Measurements from ENCODE around the gene PDZK1IP1. TPM values are rescaled to one million over a fixed set of nuclear protein-coding genes. Genes with fewer than 3 reads are reported as not detected.
"Not testable (repeated sequence)": the region's sequence is repeated elsewhere in the genome, so short reads cannot be mapped to it uniquely, and the experiment has no call there.

The PDZK1IP1 gene
- total RNA-seq, 6 experiments from 2014 or later: not detected

DNA sequence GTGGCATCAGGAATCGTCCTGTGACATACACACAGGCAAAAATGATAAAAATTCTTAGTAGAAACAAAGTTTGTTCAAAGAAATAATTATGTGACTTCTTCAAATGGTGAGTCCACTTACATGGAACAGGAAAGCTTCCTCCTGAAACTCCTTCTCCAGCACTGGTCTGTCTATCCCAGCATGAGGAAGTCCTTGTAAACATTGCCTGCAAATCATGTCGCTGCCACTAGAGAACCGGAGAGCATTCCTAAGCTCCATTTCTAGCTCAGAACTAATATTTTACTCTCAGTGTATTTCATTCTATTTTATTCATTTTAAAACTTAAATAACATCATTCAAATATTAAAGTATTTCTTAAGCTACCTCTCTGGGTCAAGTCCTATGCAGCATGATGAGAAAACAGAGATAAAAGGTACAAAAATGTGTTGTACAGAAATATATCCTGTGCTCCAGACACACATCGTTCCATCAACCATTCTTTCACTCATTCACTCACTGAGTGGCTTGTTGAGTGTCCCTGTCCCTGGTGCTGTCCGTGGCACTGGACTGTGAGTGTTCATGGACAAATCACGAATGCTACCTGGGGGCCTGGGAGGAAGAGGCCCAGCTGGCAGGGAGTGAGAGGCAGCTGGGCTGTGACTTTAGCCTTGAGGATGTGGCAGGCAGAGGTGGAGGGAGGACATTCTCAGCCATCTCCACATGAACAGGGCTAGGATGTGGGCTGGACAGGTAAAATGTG, 42.6 kb downstream of the PDZK1IP1 start:
- peaks cover 5% of the 10 kb centered on the region for H3K27me3 Mint-ChIP-seq (ENCODE audit: insufficient read depth)
- TF ChIP-seq, protein P1, sequence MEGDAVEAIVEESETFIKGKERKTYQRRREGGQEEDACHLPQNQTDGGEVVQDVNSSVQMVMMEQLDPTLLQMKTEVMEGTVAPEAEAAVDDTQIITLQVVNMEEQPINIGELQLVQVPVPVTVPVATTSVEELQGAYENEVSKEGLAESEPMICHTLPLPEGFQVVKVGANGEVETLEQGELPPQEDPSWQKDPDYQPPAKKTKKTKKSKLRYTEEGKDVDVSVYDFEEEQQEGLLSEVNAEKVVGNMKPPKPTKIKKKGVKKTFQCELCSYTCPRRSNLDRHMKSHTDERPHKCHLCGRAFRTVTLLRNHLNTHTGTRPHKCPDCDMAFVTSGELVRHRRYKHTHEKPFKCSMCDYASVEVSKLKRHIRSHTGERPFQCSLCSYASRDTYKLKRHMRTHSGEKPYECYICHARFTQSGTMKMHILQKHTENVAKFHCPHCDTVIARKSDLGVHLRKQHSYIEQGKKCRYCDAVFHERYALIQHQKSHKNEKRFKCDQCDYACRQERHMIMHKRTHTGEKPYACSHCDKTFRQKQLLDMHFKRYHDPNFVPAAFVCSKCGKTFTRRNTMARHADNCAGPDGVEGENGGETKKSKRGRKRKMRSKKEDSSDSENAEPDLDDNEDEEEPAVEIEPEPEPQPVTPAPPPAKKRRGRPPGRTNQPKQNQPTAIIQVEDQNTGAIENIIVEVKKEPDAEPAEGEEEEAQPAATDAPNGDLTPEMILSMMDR (IDR thresholded peaks at IDR 0.05): no peak

GRCh38 chr1:47146495-47146894, 43.3 kb downstream of the PDZK1IP1 start:
- H3K4me1 Mint-ChIP-seq (ENCODE audit: low read depth); H3K27me3 Mint-ChIP-seq (ENCODE audit: insufficient read depth); DNase-seq; H3K27ac Mint-ChIP-seq; H3K4me3 Mint-ChIP-seq; H3K36me3 Mint-ChIP-seq (ENCODE audit: low read depth): not testable (repeated sequence)
- H3K9me3 Mint-ChIP-seq: peaks cover 13% of the 10 kb centered on the region; the same call in 1 of the 2 replicates

More for the DNA sequence above, 42.6 kb downstream of the PDZK1IP1 start:
- no peak for DNase-seq
- H3K9me3 Mint-ChIP-seq: peaks cover 13% of the 10 kb centered on the region; the same call in 1 of the 2 replicates
- no peak overlapping the region for H3K4me3 Mint-ChIP-seq
- no peak overlapping the region for H3K27ac Mint-ChIP-seq
- H3K36me3 Mint-ChIP-seq (ENCODE audit: low read depth): no peaks in the 10 kb centered on the region
- no peaks in the 10 kb centered on the region for H3K4me1 Mint-ChIP-seq (ENCODE audit: low read depth)

GRCh38 chr1:47143654-47144053, 46.2 kb downstream of the PDZK1IP1 start:
- TF ChIP-seq, protein P1 (IDR thresholded peaks at IDR 0.05): peak; percentile 42; the same call in 1 of the 2 replicates
- not testable (repeated sequence) for H3K27me3 Mint-ChIP-seq (ENCODE audit: insufficient read depth); H3K4me1 Mint-ChIP-seq (ENCODE audit: low read depth); H3K36me3 Mint-ChIP-seq (ENCODE audit: low read depth); H3K4me3 Mint-ChIP-seq; H3K27ac Mint-ChIP-seq; DNase-seq
- peaks cover 17% of the 10 kb centered on the region; the same call in 1 of the 2 replicates for H3K9me3 Mint-ChIP-seq

DNA sequence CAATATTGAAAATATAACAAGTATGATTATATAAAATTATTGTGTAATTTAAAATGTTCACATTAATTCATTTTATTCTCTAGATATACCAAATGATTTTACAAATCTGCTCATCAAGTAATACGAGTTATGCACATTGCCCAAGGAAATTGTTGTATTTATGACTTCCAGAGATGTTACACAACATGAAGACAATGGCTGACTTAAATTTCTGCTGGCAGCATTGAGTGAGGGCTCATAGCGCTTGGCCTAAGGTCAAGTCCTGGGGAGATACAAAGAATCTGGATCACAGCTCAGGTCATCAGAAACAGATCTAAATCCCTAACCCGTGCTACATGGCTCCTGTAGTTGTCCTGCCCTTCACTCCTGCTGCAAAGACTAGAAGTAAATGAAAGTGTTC, 49.5 kb downstream of the PDZK1IP1 start:
- not testable (repeated sequence) for H3K4me1 Mint-ChIP-seq (ENCODE audit: low read depth); H3K9me3 Mint-ChIP-seq; H3K27ac Mint-ChIP-seq; H3K36me3 Mint-ChIP-seq (ENCODE audit: low read depth); DNase-seq; H3K4me3 Mint-ChIP-seq; H3K27me3 Mint-ChIP-seq (ENCODE audit: insufficient read depth)

GRCh38 chr1:47137925-47138615, 51.8 kb downstream of the PDZK1IP1 start:
- Mint-ChIP-seq H3K4me1 (ENCODE audit: low read depth) (no peaks in the 10 kb centered on the region), H3K4me3 (no peak overlapping the region), H3K9me3 (peaks cover 4% of the 10 kb centered on the region; the same call in 1 of the 2 replicates), H3K27me3 (ENCODE audit: insufficient read depth) (no peaks in the 10 kb centered on the region; the same call in 1 of the 2 replicates), H3K36me3 (ENCODE audit: low read depth) (no peaks in the 10 kb centered on the region), H3K27ac (no peak overlapping the region)
- TF ChIP-seq, protein P1 (IDR thresholded peaks at IDR 0.05): no peak
- no peak for DNase-seq

- no peak for DNase-seq
- Mint-ChIP-seq H3K27me3 (ENCODE audit: insufficient read depth) (no peaks in the 10 kb centered on the region; the same call in 1 of the 2 replicates), H3K4me1 (ENCODE audit: low read depth) (no peaks in the 10 kb centered on the region), H3K27ac (no peak within 1 kb of the TSS), H3K4me3 (no peak within 1 kb of the TSS), H3K36me3 (ENCODE audit: low read depth) (no peaks in the 10 kb centered on the region), H3K9me3 (peaks cover 4% of the 10 kb centered on the region; the same call in 1 of the 2 replicates)
- TF ChIP-seq, protein P1 (IDR thresholded peaks at IDR 0.05): no peak
Measured at GRCh38 chr1:47137198-47137597, 52.6 kb downstream of the PDZK1IP1 start, which contains the start of gene CYP4A22. Gene CYP4A22, plus strand, starts transcription at chr1:47137441. Its CDS starts 45 bp downstream, at chr1:47137486.

Other genes with a start within 250 kb of the PDZK1IP1 start
- gene CYP4A11, start 248.6 kb downstream of the PDZK1IP1 start, total RNA-seq (2021; fragmentation: NEBNext Ultra II Directional; extraction: Animal tissue kit (Norgen Biotek cat#: 25700)): not detected
- not detected for gene CYP4X1, start 166.4 kb downstream of the PDZK1IP1 start, total RNA-seq (2021; fragmentation: NEBNext Ultra II Directional; extraction: Animal tissue kit (Norgen Biotek cat#: 25700))
- not detected for gene CYP4Z1, start 122.8 kb downstream of the PDZK1IP1 start, total RNA-seq (2021; fragmentation: NEBNext Ultra II Directional; extraction: Animal tissue kit (Norgen Biotek cat#: 25700))
- not detected for gene CYP4A22, start 52.6 kb downstream of the PDZK1IP1 start, total RNA-seq (2021; fragmentation: NEBNext Ultra II Directional; extraction: Animal tissue kit (Norgen Biotek cat#: 25700))
- gene TAL1, start 42.2 kb upstream of the PDZK1IP1 start, total RNA-seq (2021; fragmentation: NEBNext Ultra II Directional; extraction: Animal tissue kit (Norgen Biotek cat#: 25700)): not detected
- gene STIL, start 124.1 kb upstream of the PDZK1IP1 start, total RNA-seq (2021; fragmentation: NEBNext Ultra II Directional; extraction: Animal tissue kit (Norgen Biotek cat#: 25700)): 10 to 100 TPM in 5 of 6 experiments, 1 to 10 TPM in 1; 7.9 to 16.0 (median 13.6) TPM
- gene CMPK1, start 143.8 kb upstream of the PDZK1IP1 start, total RNA-seq (2021; fragmentation: NEBNext Ultra II Directional; extraction: Animal tissue kit (Norgen Biotek cat#: 25700)): 100 to 1,000 TPM; 118 to 141 (median 131) TPM
- not detected for gene FOXE3, start 226.2 kb upstream of the PDZK1IP1 start, total RNA-seq (2021; fragmentation: NEBNext Ultra II Directional; extraction: Animal tissue kit (Norgen Biotek cat#: 25700))
- gene FOXD2, start 248.0 kb upstream of the PDZK1IP1 start, total RNA-seq (2021; fragmentation: NEBNext Ultra II Directional; extraction: Animal tissue kit (Norgen Biotek cat#: 25700)): under 1 TPM; 0.19 to 0.31 (median 0.21) TPM

Data from HFFc6 (cell line).